ENCODE results near the gene WWC2. TPM values are rescaled to one million over a fixed set of nuclear protein-coding genes. Genes with fewer than 3 reads are reported as not detected.

The WWC2 gene
- total RNA-seq, 4 donors from 2014 or later = 28.2 to 38.5 (median 37.0) TPM

DNA sequence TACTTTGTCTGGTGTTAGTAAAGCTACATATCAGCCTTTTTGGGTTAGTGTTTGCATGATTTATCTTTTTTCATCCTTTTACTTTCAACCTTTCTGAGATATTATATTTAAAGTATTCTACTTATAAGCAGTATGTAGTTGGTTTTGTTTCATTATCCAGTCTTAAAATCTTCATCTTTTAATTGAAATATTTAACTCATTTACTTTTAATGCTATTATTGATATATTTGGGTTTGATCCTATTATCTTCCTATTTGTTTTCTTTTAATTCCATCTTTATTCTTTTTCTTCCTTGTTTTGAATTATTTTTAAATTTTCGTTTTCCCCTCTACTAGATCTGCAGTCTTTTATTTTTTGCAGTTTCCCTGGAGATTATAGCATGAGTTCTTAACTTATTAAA lies 177.0 kb downstream of the WWC2 start:
- no peaks in the 10 kb centered on the region for H3K4me1 ChIP-seq
- no peaks in the 10 kb centered on the region for H3K27me3 ChIP-seq
- 93% methylated on average over 1 of the region's 1 CpG for WGBS
- peaks cover 23 to 60% (median 44%) of the 10 kb centered on the region in 4 donors for H3K36me3 ChIP-seq
- H3K9me3 ChIP-seq = peaks cover 6 to 24% (median 23%) of the 10 kb centered on the region in 4 donors
- H3K27ac ChIP-seq (replicated peaks in 1 of 4) = no peak overlapping the region
- no peak for DNase-seq (ENCODE audit: extremely low spot score)
- intact Hi-C loops (cut with DNase I) = no loop called here
- TF ChIP-seq POLR2A (IDR thresholded peaks at IDR 0.05; ENCODE audit: low read depth) (no peak), POLR2AphosphoS5 (IDR thresholded peaks at IDR 0.05) (no peak), EP300 (IDR thresholded peaks at IDR 0.05) (no peak)
- TF ChIP-seq, protein P1, sequence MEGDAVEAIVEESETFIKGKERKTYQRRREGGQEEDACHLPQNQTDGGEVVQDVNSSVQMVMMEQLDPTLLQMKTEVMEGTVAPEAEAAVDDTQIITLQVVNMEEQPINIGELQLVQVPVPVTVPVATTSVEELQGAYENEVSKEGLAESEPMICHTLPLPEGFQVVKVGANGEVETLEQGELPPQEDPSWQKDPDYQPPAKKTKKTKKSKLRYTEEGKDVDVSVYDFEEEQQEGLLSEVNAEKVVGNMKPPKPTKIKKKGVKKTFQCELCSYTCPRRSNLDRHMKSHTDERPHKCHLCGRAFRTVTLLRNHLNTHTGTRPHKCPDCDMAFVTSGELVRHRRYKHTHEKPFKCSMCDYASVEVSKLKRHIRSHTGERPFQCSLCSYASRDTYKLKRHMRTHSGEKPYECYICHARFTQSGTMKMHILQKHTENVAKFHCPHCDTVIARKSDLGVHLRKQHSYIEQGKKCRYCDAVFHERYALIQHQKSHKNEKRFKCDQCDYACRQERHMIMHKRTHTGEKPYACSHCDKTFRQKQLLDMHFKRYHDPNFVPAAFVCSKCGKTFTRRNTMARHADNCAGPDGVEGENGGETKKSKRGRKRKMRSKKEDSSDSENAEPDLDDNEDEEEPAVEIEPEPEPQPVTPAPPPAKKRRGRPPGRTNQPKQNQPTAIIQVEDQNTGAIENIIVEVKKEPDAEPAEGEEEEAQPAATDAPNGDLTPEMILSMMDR (IDR thresholded peaks at IDR 0.05) = no peak
- H3K4me3 ChIP-seq = no peak overlapping the region

DNA sequence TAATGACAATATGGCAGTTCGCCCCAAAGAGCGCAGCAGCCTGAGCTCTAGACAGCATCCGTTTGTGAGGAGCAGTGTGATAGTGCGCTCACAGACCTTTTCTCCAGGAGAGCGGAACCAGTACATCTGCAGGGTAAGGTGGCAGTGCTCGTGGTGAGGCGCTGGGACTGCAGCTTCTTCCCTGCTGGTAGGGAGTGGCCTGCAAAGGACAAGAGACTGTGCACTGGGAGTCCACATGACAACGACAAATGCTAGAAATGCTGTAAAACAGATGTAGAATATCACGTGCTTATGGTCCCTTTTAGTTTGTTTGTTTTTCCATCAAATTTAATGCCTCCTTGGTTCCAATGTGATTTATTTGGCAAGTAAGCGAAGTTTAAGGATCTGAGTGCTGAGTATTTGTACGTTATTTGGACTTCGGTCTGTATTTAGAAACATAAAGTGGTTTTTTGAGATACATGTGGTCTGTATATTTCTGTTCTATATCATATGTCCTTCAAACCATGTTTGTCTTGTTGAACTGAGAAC lies 185.3 kb downstream of the WWC2 start:
- TF ChIP-seq EP300 (IDR thresholded peaks at IDR 0.05) = no peak
- TF ChIP-seq POLR2A (IDR thresholded peaks at IDR 0.05; ENCODE audit: low read depth) = no peak
- no peak for TF ChIP-seq POLR2AphosphoS5 (IDR thresholded peaks at IDR 0.05)
- TF ChIP-seq, protein P1 (IDR thresholded peaks at IDR 0.05) = no peak
- no peaks in the 10 kb centered on the region for H3K27me3 ChIP-seq
- 83% methylated on average over 12 of the region's 12 CpGs for WGBS
- H3K27ac ChIP-seq (replicated peaks in 1 of 4) = no peak overlapping the region
- no peak for DNase-seq (ENCODE audit: extremely low spot score)
- no peaks in the 10 kb centered on the region for H3K4me1 ChIP-seq
- intact Hi-C loops (cut with DNase I) = no loop called here
- H3K9me3 ChIP-seq = no peaks in the 10 kb centered on the region
- H3K36me3 ChIP-seq = peaks cover 35 to 94% (median 81%) of the 10 kb centered on the region in 4 donors
- H3K4me3 ChIP-seq = no peak overlapping the region

DNA sequence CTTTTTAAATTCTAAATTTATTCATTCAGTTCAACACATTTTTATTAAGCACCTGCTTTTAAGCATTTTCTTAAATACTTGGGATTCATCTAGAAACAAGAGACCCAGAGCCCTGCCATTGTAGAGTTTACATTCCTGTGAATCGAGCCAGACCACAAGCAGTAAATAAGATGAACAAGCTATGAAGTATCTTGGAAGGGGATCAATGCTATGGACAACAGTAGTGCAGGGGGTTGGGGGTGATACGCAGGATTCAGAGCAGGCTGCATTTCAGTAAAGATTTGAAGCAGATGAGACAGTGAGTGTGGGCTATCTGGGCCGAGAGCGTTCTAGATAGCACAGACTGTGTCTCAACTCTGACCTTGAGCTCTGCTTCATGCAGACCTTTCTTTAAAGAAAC lies 185.9 kb downstream of the WWC2 start:
- Histone ChIP-seq H3K4me1 (no peaks in the 10 kb centered on the region), H3K9me3 (no peaks in the 10 kb centered on the region), H3K27ac (replicated peaks in 1 of 4) (no peak overlapping the region), H3K36me3 (peaks cover 41 to 100% (median 87%) of the 10 kb centered on the region in 4 donors), H3K27me3 (no peaks in the 10 kb centered on the region), H3K4me3 (no peak overlapping the region)
- TF ChIP-seq EP300 (IDR thresholded peaks at IDR 0.05) = no peak
- TF ChIP-seq POLR2AphosphoS5 (IDR thresholded peaks at IDR 0.05) = no peak
- TF ChIP-seq POLR2A (IDR thresholded peaks at IDR 0.05; ENCODE audit: low read depth) = no peak
- TF ChIP-seq, protein P1 (IDR thresholded peaks at IDR 0.05) = no peak
- no peak for DNase-seq (ENCODE audit: extremely low spot score)
- 79% methylated on average over 4 of the region's 4 CpGs for WGBS
- intact Hi-C loops (cut with DNase I) = no loop called here

DNA sequence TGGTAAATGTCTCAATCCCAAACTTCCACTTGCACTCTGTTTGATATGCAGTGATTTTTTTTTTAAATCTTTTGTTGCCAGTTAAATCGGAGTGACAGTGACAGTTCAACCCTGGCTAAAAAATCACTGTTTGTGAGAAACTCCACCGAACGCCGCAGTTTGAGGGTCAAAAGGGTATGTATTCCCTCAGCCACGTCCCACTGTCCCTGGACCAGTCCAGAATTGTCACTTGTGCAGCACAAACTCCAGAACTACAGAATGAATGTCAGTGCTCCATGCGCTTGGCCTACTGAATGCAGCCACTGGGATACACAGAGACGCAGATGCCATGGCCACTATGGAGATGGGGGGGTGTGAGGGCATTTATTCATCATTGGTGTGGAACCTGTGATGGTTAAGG lies 186.8 kb downstream of the WWC2 start:
- H3K4me1 ChIP-seq = no peaks in the 10 kb centered on the region
- no peaks in the 10 kb centered on the region for H3K27me3 ChIP-seq
- peaks cover 41 to 98% (median 87%) of the 10 kb centered on the region in 4 donors for H3K36me3 ChIP-seq
- TF ChIP-seq, protein P1 (IDR thresholded peaks at IDR 0.05) = no peak
- no peak for TF ChIP-seq EP300 (IDR thresholded peaks at IDR 0.05)
- no peak for TF ChIP-seq POLR2AphosphoS5 (IDR thresholded peaks at IDR 0.05)
- no peak for TF ChIP-seq POLR2A (IDR thresholded peaks at IDR 0.05; ENCODE audit: low read depth)
- WGBS = 93% methylated on average over 7 of the region's 7 CpGs
- H3K27ac ChIP-seq (replicated peaks in 1 of 4) = no peak overlapping the region
- no peaks in the 10 kb centered on the region for H3K9me3 ChIP-seq
- no peak overlapping the region for H3K4me3 ChIP-seq
- intact Hi-C loops (cut with DNase I) = no loop called here
- no peak for DNase-seq (ENCODE audit: extremely low spot score)

Measured in esophagus muscularis mucosa (tissue), 4 donors.